Tibial artery (tissue), 4 donors: Measurements from ENCODE around the gene TOP2A.
"Not testable (repeated sequence)": the region's sequence is repeated elsewhere in the genome, so short reads cannot be mapped to it uniquely, and the experiment has no call there.

Experiments
- DNase-seq, 2 donors: peaks; one replicate each; pipeline ENCODE4 v3.0.0-alpha.2; 2019
- H3K27ac ChIP-seq, 2 donors: fragments of 200-600 bp; sonication (generic) in 1 of 2; 1 replicate in 1 of 2; 2 replicates in 1 of 2; pipeline ENCODE4 v1.5.1; 2018 to 2019; ENCODE audit warnings: mild to moderate bottlenecking in 1 of 2
- H3K27me3 ChIP-seq, 2 donors: fragments of 200-600 bp; sonication (generic) in 1 of 2; one replicate each; pipeline versions ENCODE4 v1.5.1 to v1.6.0; 2016 to 2019
- H3K36me3 ChIP-seq, 3 donors: fragments of 200-600 bp; sonication (generic) in 2 of 3; one replicate each; pipeline ENCODE4 v1.5.1; 2016 to 2019; ENCODE audit warnings: mild to moderate bottlenecking in 2 of 3
- H3K4me1 ChIP-seq, 4 donors: fragments of 200-600 bp; sonication (generic) in 2 of 4; 1 replicate in 3 of 4; 2 replicates in 1 of 4; pipeline ENCODE4 v1.5.1; 2016 to 2019
- H3K4me3 ChIP-seq, 2 donors: fragments of 200-600 bp; sonication (generic) in 1 of 2; 1 replicate in 1 of 2; 2 replicates in 1 of 2; pipeline ENCODE4 v1.5.1; 2018 to 2019; ENCODE audit warnings: mild to moderate bottlenecking in 2 of 2
- H3K9me3 ChIP-seq, 3 donors: fragments of 200-600 bp; sonication (generic) in 1 of 3; one replicate each; pipeline ENCODE4 v1.5.1; 2016 to 2019
- CTCF ChIP-seq, 2 experiments: fragments of 200-600 bp in 1 of 2; fragments of 450-650 bp in 1 of 2; IDR thresholded peaks; one replicate each; pipeline ENCODE4 v1.5.1; 2017 to 2019; ENCODE audit warnings: antibody characterized with exemption in 2 of 2, mild to moderate bottlenecking in 1 of 2, moderate library complexity in 1 of 2
- intact Hi-C: fragments of 100-400 bp; cut with DNase I; formaldehyde crosslinking; loops from one replicate; pipeline ENCODE4 v1.15.0; 2023; ENCODE audit warnings: low total_unique reads

Gene TOP2A

GRCh38 chr17:40411821-40412220, 5.9 kb downstream of the TOP2A start:
- Histone ChIP-seq H3K4me1 (no peaks in the 10 kb centered on the region), H3K27ac (no peak overlapping the region), H3K36me3 (no peaks in the 10 kb centered on the region), H3K27me3 (no peaks in the 10 kb centered on the region), H3K4me3 (no peak overlapping the region), H3K9me3 (no peaks in the 10 kb centered on the region)
- no peak for TF ChIP-seq CTCF (IDR thresholded peaks at IDR 0.05)
- intact Hi-C loops = no loop called here
- no peak for DNase-seq

DNA sequence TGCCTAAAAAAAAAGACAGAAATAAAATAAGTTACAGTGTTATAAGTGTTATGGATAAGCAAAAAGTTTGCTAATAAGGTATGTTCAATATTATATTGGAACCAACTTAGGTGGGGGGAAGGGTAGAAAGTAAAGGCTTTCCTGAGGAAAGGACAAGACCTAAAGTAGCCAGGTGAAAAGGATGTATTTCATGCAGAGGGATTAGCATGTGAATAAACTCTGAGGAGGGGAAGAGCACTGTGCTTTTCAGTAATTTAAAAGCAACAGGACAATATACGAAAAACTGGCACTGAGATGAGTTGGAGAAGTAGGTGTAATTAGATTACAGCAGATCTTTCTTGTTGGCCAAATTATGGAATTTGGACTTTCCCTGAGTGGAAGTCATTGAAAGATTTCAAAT, 7.6 kb downstream of the TOP2A start:
- Histone ChIP-seq H3K27me3 (no peaks in the 10 kb centered on the region), H3K27ac (no peak overlapping the region), H3K4me3 (no peak overlapping the region), H3K4me1 (no peaks in the 10 kb centered on the region), H3K36me3 (no peaks in the 10 kb centered on the region), H3K9me3 (no peaks in the 10 kb centered on the region)
- TF ChIP-seq CTCF (IDR thresholded peaks at IDR 0.05) = no peak
- intact Hi-C loops = no loop called here
- no peak for DNase-seq

- H3K36me3 ChIP-seq, H3K27ac ChIP-seq, H3K27me3 ChIP-seq, H3K9me3 ChIP-seq, H3K4me1 ChIP-seq, H3K4me3 ChIP-seq, intact Hi-C loops, DNase-seq: not testable (repeated sequence)
These were observed 8.2 kb downstream of the TOP2A start for GRCh38 chr17:40409540-40409939.

DNA sequence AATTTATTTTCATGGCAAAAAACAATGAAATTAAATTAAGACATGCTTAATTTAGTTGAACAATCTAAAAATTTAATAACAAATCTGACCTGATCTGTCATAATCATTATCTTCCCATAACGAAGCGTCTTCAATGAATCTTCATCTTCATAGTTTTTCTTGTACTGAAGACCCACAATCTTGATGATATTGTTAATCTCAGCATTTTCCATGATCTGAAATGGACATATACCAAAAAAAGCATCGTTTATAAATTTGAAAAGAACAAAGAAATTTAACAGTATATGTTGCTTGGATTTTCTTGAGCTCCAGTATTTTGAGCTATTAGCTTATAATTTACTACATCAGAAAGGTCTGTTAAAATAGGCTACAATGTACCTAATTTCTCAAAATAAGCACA, 10.2 kb downstream of the TOP2A start:
- H3K27me3 ChIP-seq = no peaks in the 10 kb centered on the region
- TF ChIP-seq CTCF (IDR thresholded peaks at IDR 0.05) = no peak
- H3K4me1 ChIP-seq = no peaks in the 10 kb centered on the region
- no peaks in the 10 kb centered on the region for H3K36me3 ChIP-seq
- H3K27ac ChIP-seq = no peak overlapping the region
- DNase-seq = no peak
- no peaks in the 10 kb centered on the region for H3K9me3 ChIP-seq
- H3K4me3 ChIP-seq = no peak overlapping the region
- intact Hi-C loops = no loop called here

DNA sequence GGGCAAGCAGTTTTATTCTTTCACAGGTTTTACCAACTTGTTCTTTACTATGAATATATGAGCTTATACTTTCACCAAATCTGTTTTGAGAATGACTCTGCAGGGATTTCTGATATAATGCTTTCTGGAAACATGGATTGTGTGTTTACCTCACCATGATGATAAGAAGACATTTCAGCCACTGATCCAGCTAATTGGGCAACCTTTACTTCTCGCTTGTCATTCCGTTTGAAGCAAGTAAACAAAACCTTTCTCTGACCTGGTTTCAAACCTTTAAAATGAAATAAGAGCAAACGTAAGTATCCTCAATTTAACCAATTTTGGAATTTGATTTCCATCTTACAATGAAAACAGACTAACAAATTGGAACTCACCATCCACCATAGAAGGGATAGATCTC, 13.7 kb downstream of the TOP2A start:
- H3K27ac ChIP-seq = no peak overlapping the region
- no peak for TF ChIP-seq CTCF (IDR thresholded peaks at IDR 0.05)
- no peaks in the 10 kb centered on the region for H3K9me3 ChIP-seq
- DNase-seq = no peak
- intact Hi-C loops = no loop called here
- no peaks in the 10 kb centered on the region for H3K36me3 ChIP-seq
- no peaks in the 10 kb centered on the region for H3K4me1 ChIP-seq
- no peaks in the 10 kb centered on the region for H3K27me3 ChIP-seq
- H3K4me3 ChIP-seq = no peak overlapping the region

GRCh38 chr17:40402668-40403067, 15.0 kb downstream of the TOP2A start:
- no peaks in the 10 kb centered on the region for H3K27me3 ChIP-seq
- H3K4me1 ChIP-seq = no peaks in the 10 kb centered on the region
- no peak for TF ChIP-seq CTCF (IDR thresholded peaks at IDR 0.05)
- intact Hi-C loops = no loop called here
- no peaks in the 10 kb centered on the region for H3K9me3 ChIP-seq
- H3K36me3 ChIP-seq = no peaks in the 10 kb centered on the region
- no peak for DNase-seq
- H3K27ac ChIP-seq = no peak overlapping the region
- no peak overlapping the region for H3K4me3 ChIP-seq
